Natural killer cell (primary cell): ENCODE results near the gene SPRR4. TPM values are rescaled to one million over a fixed set of nuclear protein-coding genes. Genes with fewer than 3 reads are reported as not detected.

Source experiments
- ATAC-seq, 3 donors: fragments of 150-1000 bp in 2 of 3; fragments of 200-7000 bp in 1 of 3; cut with Tn5 transposase; 1 replicate in 1 of 3; 2 replicates in 2 of 3; pipeline ENCODE4 v1.10.0; 2021; ENCODE audit warnings: mild to moderate bottlenecking in 2 of 3, moderate library complexity in 2 of 3
- DNase-seq, 2 donors: peaks; one replicate each; pipeline versions ENCODE4 v3.0.0 to v3.0.0-alpha.2; 2013 to 2021; ENCODE audit warnings: mixed read lengths in 1 of 2
- H3K27ac ChIP-seq: one replicate; pipeline ENCODE4 v1.5.1; 2013; ENCODE audit warnings: mild to moderate bottlenecking, low read length
- H3K27me3 ChIP-seq: one replicate; pipeline ENCODE4 v1.6.1; 2013; ENCODE audit warnings: low read length; ENCODE audit not compliant: control insufficient read depth, insufficient read depth
- H3K36me3 ChIP-seq: one replicate; pipeline ENCODE4 v1.6.1; 2013; ENCODE audit warnings: low read length; ENCODE audit not compliant: control insufficient read depth, insufficient read depth
- H3K4me1 ChIP-seq: one replicate; pipeline ENCODE4 v1.6.1; 2013; ENCODE audit warnings: low read length; ENCODE audit not compliant: control insufficient read depth, insufficient read depth
- H3K4me3 ChIP-seq: one replicate; pipeline ENCODE4 v1.5.1; 2013; ENCODE audit warnings: low read length
- H3K9me3 ChIP-seq: one replicate; pipeline ENCODE4 v1.6.1; 2013; ENCODE audit warnings: low read length; ENCODE audit not compliant: control insufficient read depth, insufficient read depth
- H3K27ac Mint-ChIP-seq, 2 donors: one replicate each; pipeline ENCODE4 v1.8.0; 2022; ENCODE audit warnings: mild to moderate bottlenecking in 2 of 2, mixed read lengths in 2 of 2, moderate library complexity in 1 of 2
- H3K27me3 Mint-ChIP-seq, 2 donors: one replicate each; pipeline ENCODE4 v1.8.0; 2022; ENCODE audit warnings: low read depth in 2 of 2, mixed read lengths in 2 of 2
- H3K36me3 Mint-ChIP-seq: one replicate; pipeline ENCODE4 v1.8.0; 2022; ENCODE audit warnings: mixed read lengths
- H3K4me1 Mint-ChIP-seq, 2 donors: one replicate each; pipeline ENCODE4 v1.8.0; 2022; ENCODE audit warnings: mixed read lengths in 2 of 2
- H3K4me3 Mint-ChIP-seq: one replicate; pipeline ENCODE4 v1.8.0; 2022; ENCODE audit warnings: mild to moderate bottlenecking, moderate library complexity, mixed read lengths
- H3K9me3 Mint-ChIP-seq, 2 donors: one replicate each; pipeline ENCODE4 v1.8.0; 2022; ENCODE audit warnings: mixed read lengths in 2 of 2
- CTCF ChIP-seq: fragments of 200-600 bp; IDR thresholded peaks from one replicate; pipeline ENCODE4 v1.8.0; 2022; ENCODE audit warnings: antibody characterized with exemption
- WGBS: methylation state at CpG from one replicate; pipeline ENCODE4 v1.1.7; 2013; ENCODE audit warnings: missing lambda C conversion rate; ENCODE audit not compliant: insufficient coverage; 5-methylcytosine and 5-hydroxymethylcytosine counted together
- intact Hi-C: fragments of 100-400 bp; cut with micrococcal nuclease; formaldehyde crosslinking; loops from one replicate; pipeline ENCODE4 v1.14.2; 2022
- total RNA-seq, 4 donors: library from RNA; stranded (reverse); fragments of 120-200 nt in 1 of 4; gene quantifications; one replicate each; pipeline versions ENCODE4 v1.2.3 to v1.2.4, GENCODE V29; 2013 to 2022

Gene SPRR4
- total RNA-seq, 3 donors from 2014 or later (not counting 1 experiment from before 2014, with no cell fraction given) = not detected

- no peaks in the 10 kb centered on the region for H3K4me1 ChIP-seq
- H3K4me3 Mint-ChIP-seq = no peak overlapping the region
- intact Hi-C loops = no loop called here
- no peaks in the 10 kb centered on the region for H3K36me3 ChIP-seq
- no peaks in the 10 kb centered on the region for H3K36me3 Mint-ChIP-seq
- no peak overlapping the region for H3K27ac Mint-ChIP-seq
- H3K9me3 ChIP-seq = no peaks in the 10 kb centered on the region
- DNase-seq (no peak), ATAC-seq (no peak)
- 81% methylated on average over 8 of the region's 8 CpGs for WGBS
- H3K27me3 ChIP-seq = no peaks in the 10 kb centered on the region
- no peak overlapping the region for H3K4me3 ChIP-seq
- H3K9me3 Mint-ChIP-seq = peaks cover 0 to 4% of the 10 kb centered on the region in 2 donors
- peaks cover 10 to 11% of the 10 kb centered on the region in 2 donors for H3K27me3 Mint-ChIP-seq
- H3K4me1 Mint-ChIP-seq = no peaks in the 10 kb centered on the region
- no peak for TF ChIP-seq CTCF
- no peak overlapping the region for H3K27ac ChIP-seq
These were observed 29.3 kb upstream of the SPRR4 start for GRCh38 chr1:152941037-152941711.

- no peaks in the 10 kb centered on the region for H3K36me3 ChIP-seq
- H3K4me1 ChIP-seq = no peaks in the 10 kb centered on the region
- ATAC-seq (no peak), DNase-seq (no peak)
- no peak overlapping the region for H3K27ac Mint-ChIP-seq
- no peak overlapping the region for H3K4me3 Mint-ChIP-seq
- H3K27ac ChIP-seq = no peak overlapping the region
- peaks cover 0 to 4% of the 10 kb centered on the region in 2 donors for H3K9me3 Mint-ChIP-seq
- no peak for TF ChIP-seq CTCF
- H3K4me3 ChIP-seq = no peak overlapping the region
- WGBS = 83% methylated on average over 2 of the region's 2 CpGs
- H3K36me3 Mint-ChIP-seq = no peaks in the 10 kb centered on the region
- H3K27me3 Mint-ChIP-seq = peaks cover 10 to 11% of the 10 kb centered on the region in 2 donors
- no peaks in the 10 kb centered on the region for H3K9me3 ChIP-seq
- intact Hi-C loops = no loop called here
- no peaks in the 10 kb centered on the region for H3K4me1 Mint-ChIP-seq
- no peaks in the 10 kb centered on the region for H3K27me3 ChIP-seq
These were observed 28.3 kb upstream of the SPRR4 start for GRCh38 chr1:152942161-152942560.

DNA sequence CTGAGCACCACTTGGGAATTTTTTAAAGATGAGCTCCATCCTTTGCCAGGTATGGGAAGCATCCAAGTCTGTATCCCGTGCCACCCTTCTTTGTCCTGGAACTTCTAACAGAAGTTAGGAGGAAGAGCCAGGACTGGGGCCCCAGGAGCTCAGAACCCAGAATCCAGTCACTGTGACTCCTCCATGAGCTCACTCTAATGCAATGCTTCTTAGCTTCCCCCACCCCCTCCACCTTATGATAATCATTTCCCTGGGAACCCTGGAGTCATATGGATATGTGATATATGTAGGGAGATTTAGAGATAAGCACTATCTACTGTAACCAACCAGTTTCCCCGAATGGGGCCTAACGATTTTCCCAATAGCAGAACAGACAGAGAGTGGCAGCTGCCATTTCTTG, 24.2 kb upstream of the SPRR4 start:
- H3K27ac ChIP-seq = no peak overlapping the region
- ATAC-seq = no peak

More for the DNA sequence above, 24.2 kb upstream of the SPRR4 start:
- Mint-ChIP-seq H3K9me3 (no peaks in the 10 kb centered on the region), H3K4me3 (no peak overlapping the region), H3K36me3 (no peaks in the 10 kb centered on the region), H3K4me1 (no peaks in the 10 kb centered on the region), H3K27me3 (peaks cover 0 to 4% of the 10 kb centered on the region in 2 donors), H3K27ac (no peak overlapping the region)
- no peaks in the 10 kb centered on the region for H3K36me3 ChIP-seq
- H3K27me3 ChIP-seq = no peaks in the 10 kb centered on the region
- TF ChIP-seq CTCF = no peak
- no peak overlapping the region for H3K4me3 ChIP-seq
- 46% methylated on average over 1 of the region's 3 CpGs for WGBS
- H3K4me1 ChIP-seq = no peaks in the 10 kb centered on the region
- no peak for DNase-seq
- H3K9me3 ChIP-seq = no peaks in the 10 kb centered on the region
- intact Hi-C loops = no loop called here
